Type B pancreatic cell (in vitro differentiated cells): Measurements from ENCODE around the gene TNFAIP8L2. TPM values are rescaled to one million over a fixed set of nuclear protein-coding genes. Genes with fewer than 3 reads are reported as not detected.

Experiments used
- DNase-seq: peaks from one replicate; pipeline ENCODE4 v3.0.0; 2021; ENCODE audit warnings: mixed read lengths; ENCODE audit not compliant: unreplicated experiment; ENCODE audit errors: extremely low spot score
- H3K27ac Mint-ChIP-seq: 2 replicates; pipeline ENCODE4 v1.8.0; 2021; ENCODE audit warnings: mild to moderate bottlenecking, mixed read lengths
- H3K27me3 Mint-ChIP-seq: 2 replicates; pipeline ENCODE4 v1.8.0; 2021; ENCODE audit warnings: mixed read lengths
- H3K36me3 Mint-ChIP-seq: 2 replicates; pipeline ENCODE4 v1.8.0; 2021; ENCODE audit warnings: mixed read lengths
- H3K4me1 Mint-ChIP-seq: one replicate; pipeline ENCODE4 v1.8.0; 2021; ENCODE audit warnings: mixed read lengths; ENCODE audit not compliant: unreplicated experiment
- H3K4me3 Mint-ChIP-seq: 2 replicates; pipeline ENCODE4 v1.8.0; 2021; ENCODE audit warnings: mild to moderate bottlenecking, mixed read lengths
- H3K9me3 Mint-ChIP-seq: 2 replicates; pipeline ENCODE4 v1.8.0; 2021; ENCODE audit warnings: mixed read lengths
- CTCF ChIP-seq: fragments of 200-600 bp; sonication (generic); conservative IDR thresholded peaks from 2 replicates; pipeline ENCODE4 v1.5.0; 2021; ENCODE audit warnings: antibody characterized with exemption, mild to moderate bottlenecking
- total RNA-seq: library from RNA; stranded (reverse); gene quantifications from 2 replicates; pipeline ENCODE4 v1.2.1, GENCODE V29; 2021; ENCODE audit warnings: low replicate concordance

The TNFAIP8L2 gene
- total RNA-seq, 1 donor from 2014 or later = not detected

DNA sequence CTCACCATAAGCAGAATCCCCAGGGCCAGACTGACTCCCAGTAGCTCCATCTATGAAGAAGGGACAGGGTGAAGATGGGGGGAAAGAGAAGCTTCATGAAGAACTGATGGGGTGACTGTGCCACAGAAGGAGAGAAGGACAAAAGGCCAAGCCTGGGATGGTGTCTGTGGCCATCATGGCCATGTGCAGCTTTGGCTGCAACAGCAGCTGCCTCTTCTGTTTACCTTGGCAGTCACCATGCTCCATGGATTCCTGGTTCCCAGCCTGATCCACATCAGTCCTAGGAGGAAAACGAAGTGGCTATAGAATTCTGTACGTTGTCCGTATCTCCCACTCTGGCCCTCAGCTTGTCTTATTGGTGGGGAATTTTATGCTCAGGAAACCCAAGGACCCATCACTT, 22.1 kb upstream of the TNFAIP8L2 start:
- Mint-ChIP-seq H3K4me1 (no peaks in the 10 kb centered on the region), H3K9me3 (no peaks in the 10 kb centered on the region), H3K27ac (no peak overlapping the region), H3K4me3 (peak overlapping the region; percentile 44), H3K36me3 (peaks cover 12% of the 10 kb centered on the region), H3K27me3 (peaks cover 26% of the 10 kb centered on the region)
- no peak for DNase-seq
- TF ChIP-seq CTCF = no peak

GRCh38 chr1:151134991-151135390, 21.5 kb upstream of the TNFAIP8L2 start:
- H3K9me3 Mint-ChIP-seq = no peaks in the 10 kb centered on the region
- no peak overlapping the region for H3K4me3 Mint-ChIP-seq
- H3K36me3 Mint-ChIP-seq = peaks cover 12% of the 10 kb centered on the region
- DNase-seq = no peak
- no peak for TF ChIP-seq CTCF
- H3K27me3 Mint-ChIP-seq = peaks cover 26% of the 10 kb centered on the region
- no peak overlapping the region for H3K27ac Mint-ChIP-seq
- H3K4me1 Mint-ChIP-seq = no peaks in the 10 kb centered on the region

DNA sequence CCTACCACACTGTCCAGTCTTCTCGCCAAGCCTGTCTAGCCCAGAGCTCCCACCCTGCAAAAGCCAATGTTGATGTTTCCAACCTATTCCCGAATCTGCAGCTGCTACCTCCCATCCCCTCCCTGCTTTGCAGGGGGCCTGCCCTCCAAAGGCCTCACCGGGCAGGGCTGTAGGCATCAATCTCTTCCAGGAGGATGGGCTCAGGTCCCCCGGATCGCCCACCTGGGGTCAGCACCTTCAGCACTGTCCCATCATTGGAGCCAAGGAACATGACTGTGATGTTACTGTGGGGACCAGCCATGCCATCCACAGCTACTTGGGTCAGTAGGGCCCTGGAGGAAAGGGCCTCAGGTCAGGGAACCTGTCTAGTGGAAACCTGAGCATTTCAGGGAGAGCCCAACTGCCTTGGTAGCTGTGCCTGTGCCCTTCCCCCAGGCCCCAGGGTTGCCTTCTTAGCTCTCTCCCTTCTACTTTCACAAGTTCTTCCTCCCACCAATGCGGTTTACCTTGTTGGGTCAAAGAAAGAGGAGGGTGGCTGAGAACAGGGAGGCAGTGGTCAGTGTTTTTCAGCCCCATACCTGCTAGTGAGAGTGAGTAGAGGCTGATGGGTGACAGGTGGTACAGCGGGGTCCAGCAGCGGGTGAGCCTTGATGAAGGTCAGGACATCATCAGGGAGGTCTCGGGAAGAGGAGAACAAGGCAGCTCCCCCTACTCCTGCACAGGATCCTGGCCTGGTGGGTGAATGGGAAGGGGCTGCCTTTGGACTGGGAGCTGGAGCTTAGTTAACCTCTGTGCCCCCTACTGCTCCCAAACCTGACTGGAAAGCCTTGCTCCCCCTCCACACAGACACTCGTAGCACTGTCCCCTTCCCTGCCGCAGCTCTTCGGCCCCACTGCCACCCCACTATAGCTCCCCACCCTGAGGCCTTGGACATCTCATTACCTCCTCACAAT, 20.7 kb upstream of the TNFAIP8L2 start:
- Mint-ChIP-seq H3K27ac (no peak overlapping the region), H3K36me3 (peaks cover 12% of the 10 kb centered on the region), H3K4me3 (no peak overlapping the region), H3K4me1 (no peaks in the 10 kb centered on the region), H3K9me3 (no peaks in the 10 kb centered on the region), H3K27me3 (peaks cover 22% of the 10 kb centered on the region)
- no peak for DNase-seq
- no peak for TF ChIP-seq CTCF

DNA sequence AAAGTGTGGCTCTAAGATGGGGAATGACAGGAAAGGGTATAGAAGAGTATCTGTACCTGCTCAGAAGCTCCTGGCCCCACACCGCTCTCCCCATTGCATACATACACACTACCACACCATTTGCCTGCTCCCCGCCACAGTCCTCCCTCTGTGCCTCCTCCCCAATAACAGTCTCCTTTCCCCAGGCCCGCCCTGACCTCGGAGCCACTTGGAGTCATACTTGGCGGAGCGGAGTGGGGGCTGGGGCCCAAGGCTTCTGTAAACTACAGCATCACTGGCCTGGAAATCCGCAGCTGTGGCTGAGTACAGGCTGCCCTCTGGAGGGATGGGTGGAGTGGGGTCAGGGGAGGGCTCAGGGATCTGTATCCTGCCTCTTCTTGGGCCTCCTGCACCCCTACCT, 18.7 kb upstream of the TNFAIP8L2 start:
- Mint-ChIP-seq H3K27me3 (peaks cover 11% of the 10 kb centered on the region), H3K4me3 (no peak overlapping the region), H3K27ac (no peak overlapping the region), H3K36me3 (peaks cover 12% of the 10 kb centered on the region), H3K9me3 (no peaks in the 10 kb centered on the region), H3K4me1 (no peaks in the 10 kb centered on the region)
- no peak for DNase-seq
- no peak for TF ChIP-seq CTCF

DNA sequence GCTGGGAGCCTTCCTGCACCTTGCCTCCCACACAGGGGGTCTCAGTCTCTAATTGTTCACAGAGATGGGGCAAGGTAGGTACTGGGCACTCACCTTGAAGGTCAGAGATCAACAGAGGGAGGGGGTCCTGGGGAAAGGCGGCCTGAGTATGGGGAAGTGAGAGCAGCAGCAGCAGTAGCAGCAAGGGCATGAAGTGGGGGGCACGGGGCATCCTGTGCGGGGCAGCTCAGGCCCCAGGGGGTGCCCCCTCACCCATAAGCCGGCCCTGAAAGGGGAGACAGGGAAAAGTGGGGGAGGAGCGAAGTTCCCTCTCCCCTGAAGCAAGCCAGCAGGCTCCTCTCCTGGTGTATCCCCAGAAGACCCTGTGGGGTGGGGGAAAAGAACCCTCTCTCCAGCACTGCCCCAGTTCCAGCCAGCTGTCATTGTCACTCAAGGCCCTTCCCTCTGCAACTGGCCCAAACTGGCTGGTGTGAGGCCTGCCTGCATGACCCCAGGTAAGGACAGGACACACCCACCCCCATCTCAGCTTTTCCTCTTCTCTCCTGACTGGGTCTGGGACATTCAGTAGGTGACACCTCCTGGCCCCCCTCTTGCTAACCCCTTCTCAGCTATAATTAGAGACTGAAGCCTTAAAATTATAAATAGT, 13.9 kb upstream of the TNFAIP8L2 start:
- no peak overlapping the region for H3K4me3 Mint-ChIP-seq
- H3K9me3 Mint-ChIP-seq = no peaks in the 10 kb centered on the region
- TF ChIP-seq CTCF = no peak
- peaks cover 4% of the 10 kb centered on the region for H3K36me3 Mint-ChIP-seq
- DNase-seq = no peak
- H3K27me3 Mint-ChIP-seq = peaks cover 8% of the 10 kb centered on the region
- H3K27ac Mint-ChIP-seq = no peak overlapping the region
- peaks cover 33% of the 10 kb centered on the region for H3K4me1 Mint-ChIP-seq
